Bronchial epithelial cell (primary cell): ENCODE results near the gene IL19. TPM values are rescaled to one million over a fixed set of nuclear protein-coding genes. Genes with fewer than 3 reads are reported as not detected.
"Not testable (repeated sequence)": the region's sequence is repeated elsewhere in the genome, so short reads cannot be mapped to it uniquely, and the experiment has no call there.

Source experiments
- DNase-seq: peaks from one replicate; pipeline ENCODE4 v3.0.0-alpha.2; 2010; ENCODE audit warnings: low read depth
- FAIRE-seq: peaks from 2 replicates; lab custom pipeline; 2011; peaks lifted over from hg19 to GRCh38; lab: Jason Lieb, UNC
- H3K27me3 ChIP-seq: 2 replicates; pipeline ENCODE4 v1.5.1; 2011; ENCODE audit warnings: low read length; ENCODE audit not compliant: control insufficient read depth, insufficient read depth
- H3K36me3 ChIP-seq: 2 replicates; pipeline ENCODE4 v1.5.1; 2011; ENCODE audit warnings: low read length; ENCODE audit not compliant: control insufficient read depth, insufficient read depth
- H3K4me3 ChIP-seq: 2 replicates; pipeline ENCODE4 v1.5.1; 2011; ENCODE audit warnings: mild to moderate bottlenecking, low read depth, low read length, control low read depth
- CTCF ChIP-seq: IDR thresholded peaks from 2 replicates; pipeline ENCODE4 v1.5.1; 2011; ENCODE audit warnings: mild to moderate bottlenecking, moderate library complexity, low read length, control low read depth, inconsistent platforms; ENCODE audit not compliant: insufficient read depth, severe bottlenecking
- total RNA-seq: library from RNA; depleted of rRNA; stranded (reverse); fragments of >200 nt; gene quantifications from 2 replicates; pipeline ENCODE4 v1.2.1, GENCODE V29; 2014

The IL19 gene
- total RNA-seq, 1 donor from 2014 or later: not detected

GRCh38 chr1:206754011-206754410, 16.6 kb upstream of the IL19 start:
- DNase-seq (no peak), FAIRE-seq (no peak)
- TF ChIP-seq CTCF: no peak
- no peak overlapping the region for H3K4me3 ChIP-seq
- H3K27me3 ChIP-seq: no peaks in the 10 kb centered on the region
- H3K36me3 ChIP-seq: no peaks in the 10 kb centered on the region

GRCh38 chr1:206757524-206758266, 12.9 kb upstream of the IL19 start:
- no peaks in the 10 kb centered on the region for H3K27me3 ChIP-seq
- TF ChIP-seq CTCF: no peak
- H3K36me3 ChIP-seq: no peaks in the 10 kb centered on the region
- DNase-seq (peak; percentile 38), FAIRE-seq (no peak)
- H3K4me3 ChIP-seq: no peak overlapping the region

- no peak for DNase-seq
- Histone ChIP-seq H3K36me3 (no peaks in the 10 kb centered on the region), H3K4me3 (no peak overlapping the region), H3K27me3 (peaks cover 2% of the 10 kb centered on the region)
- TF ChIP-seq CTCF: no peak
- no peak for FAIRE-seq
Measured at GRCh38 chr1:206760590-206760989, 10.0 kb upstream of the IL19 start.

GRCh38 chr1:206761159-206761768, 9.3 kb upstream of the IL19 start:
- DNase-seq (no peak), FAIRE-seq (no peak)
- H3K36me3 ChIP-seq: no peaks in the 10 kb centered on the region
- TF ChIP-seq CTCF: no peak
- peaks cover 6% of the 10 kb centered on the region for H3K27me3 ChIP-seq
- H3K4me3 ChIP-seq: no peak overlapping the region

- H3K36me3 ChIP-seq, DNase-seq, H3K27me3 ChIP-seq, FAIRE-seq, H3K4me3 ChIP-seq: not testable (repeated sequence)
Measured at GRCh38 chr1:206762741-206763364, 7.7 kb upstream of the IL19 start.

GRCh38 chr1:206765771-206766170, 4.8 kb upstream of the IL19 start:
- not testable (repeated sequence) for DNase-seq, FAIRE-seq, H3K36me3 ChIP-seq, H3K27me3 ChIP-seq, H3K4me3 ChIP-seq
